Esophagus muscularis mucosa (tissue), 4 donors: ENCODE measurements around the gene SASH1.
A peak's percentile ranks its signal among the peaks of the same experiment; 100 is the strongest.

Source experiments
- CTCF ChIP-seq, 3 experiments: fragments of 200-600 bp in 2 of 3; fragments of 450-650 bp in 1 of 3; sonication (generic) in 2 of 3; IDR thresholded peaks; one replicate each; pipeline ENCODE4 v1.5.1; 2017 to 2019; ENCODE audit warnings: antibody characterized with exemption in 3 of 3, mild to moderate bottlenecking in 2 of 3, moderate library complexity in 1 of 3
- EP300 ChIP-seq: sonication (generic); formaldehyde crosslinking; IDR thresholded peaks from one replicate; pipeline ENCODE4 v1.6.1; 2017; ENCODE audit warnings: antibody characterized with exemption
- POLR2A ChIP-seq: fragments of 450-650 bp; IDR thresholded peaks from one replicate; pipeline ENCODE4 v1.6.1; 2017; ENCODE audit warnings: antibody characterized with exemption, moderate library complexity, mild to moderate bottlenecking, low read depth
- POLR2AphosphoS5 ChIP-seq, 2 donors: sonication (generic); formaldehyde crosslinking; IDR thresholded peaks; one replicate each; pipeline ENCODE4 v1.6.1; 2017; ENCODE audit warnings: antibody characterized with exemption in 2 of 2

GRCh38 chr6:148358196-148358785, 15.7 kb downstream of the SASH1 start:
- TF ChIP-seq POLR2A (no peak), CTCF (IDR thresholded peaks at IDR 0.05) (no peak), POLR2AphosphoS5 (IDR thresholded peaks at IDR 0.05) (peak; percentile 65 to 69), EP300 (no peak)
